T-helper 2 cell treated with Interferon-gamma antibody and Interleukin-4, amounts not matched to agents 100 ng/mL and 5 ng/mL, for 36 hours (primary cell): ENCODE results near the gene ERC2. TPM values are rescaled to one million over a fixed set of nuclear protein-coding genes. Genes with fewer than 3 reads are reported as not detected.

Source experiments
- intact Hi-C: fragments of 100-400 bp; cut with micrococcal nuclease; formaldehyde crosslinking; loops from one replicate; pipeline ENCODE4 v1.15.1; 2023
- total RNA-seq: library from RNA; stranded (reverse); gene quantifications from 2 replicates; pipeline ENCODE4 v1.2.3, GENCODE V29; 2022

ERC2 gene
- total RNA-seq, 1 donor from 2014 or later: 0.20 TPM

- intact Hi-C loops: no loop called here
These were observed 899.2 kb downstream of the ERC2 start for GRCh38 chr3:55569033-55569599.

GRCh38 chr3:55567615-55568014 is 900.7 kb downstream of the ERC2 start:
- intact Hi-C loops: no loop called here

- intact Hi-C loops: no loop called here
These were observed 901.1 kb downstream of the ERC2 start for GRCh38 chr3:55567121-55567520.

- intact Hi-C loops: no loop called here
These were observed 902.7 kb downstream of the ERC2 start for GRCh38 chr3:55565521-55565920.

GRCh38 chr3:55564726-55565125 is 903.5 kb downstream of the ERC2 start:
- intact Hi-C loops: no loop called here

GRCh38 chr3:55562700-55563099 is 905.6 kb downstream of the ERC2 start:
- intact Hi-C loops: no loop called here

- intact Hi-C loops: no loop called here
These were observed 908.5 kb downstream of the ERC2 start for GRCh38 chr3:55559500-55560423.

GRCh38 chr3:55558316-55558715 is 910.0 kb downstream of the ERC2 start:
- intact Hi-C loops: no loop called here

- intact Hi-C loops: no loop called here
These were observed 910.7 kb downstream of the ERC2 start for GRCh38 chr3:55557549-55557948.

GRCh38 chr3:55556619-55557537 is 911.4 kb downstream of the ERC2 start:
- intact Hi-C loops: no loop called here

GRCh38 chr3:55555873-55556618 is 912.2 kb downstream of the ERC2 start:
- intact Hi-C loops: no loop called here

- intact Hi-C loops: no loop called here
These were observed 913.4 kb downstream of the ERC2 start for GRCh38 chr3:55554634-55555425.

- intact Hi-C loops: no loop called here
These were observed 916.6 kb downstream of the ERC2 start for GRCh38 chr3:55551644-55552043.

GRCh38 chr3:55549177-55549576 is 919.1 kb downstream of the ERC2 start:
- intact Hi-C loops: no loop called here

- intact Hi-C loops: no loop called here
These were observed 921.2 kb downstream of the ERC2 start for GRCh38 chr3:55546866-55547669.

- intact Hi-C loops: no loop called here
These were observed 922.3 kb downstream of the ERC2 start for GRCh38 chr3:55545995-55546394.

GRCh38 chr3:55544219-55544618 is 924.0 kb downstream of the ERC2 start:
- intact Hi-C loops: no loop called here

GRCh38 chr3:55543181-55543614 is 925.1 kb downstream of the ERC2 start:
- intact Hi-C loops: no loop called here

- intact Hi-C loops: no loop called here
These were observed 926.8 kb downstream of the ERC2 start for GRCh38 chr3:55541456-55541855.
